Caco-2 (cell line): ENCODE data around the gene SCN1B. TPM values are rescaled to one million over a fixed set of nuclear protein-coding genes. Genes with fewer than 3 reads are reported as not detected.
"Not testable (repeated sequence)": the region's sequence is repeated elsewhere in the genome, so short reads cannot be mapped to it uniquely, and the experiment has no call there.

Experiments used
- BruUV-seq: library from RNA; stranded (reverse); fragments of 400-500 nt; replicated peaks from 2 replicates; lab custom pipeline; 2021; lab: Mats Ljungman, UMichigan
- CTCF ChIA-PET: fragments of 300-600 bp; sonication (Branson Sonifier 250); formaldehyde crosslinking; loops from one replicate; lab custom pipeline; 2022; ENCODE audit warnings: antibody characterized with exemption; lab: Charles Lee
- POLR2A ChIA-PET: fragments of 300-600 bp; sonication (Branson Sonifier 250); formaldehyde crosslinking; loops from one replicate; lab custom pipeline; 2022; ENCODE audit warnings: antibody characterized with exemption; lab: Charles Lee
- DNase-seq, 2 experiments: peaks; one replicate each; pipeline versions ENCODE4 v3.0.0 to v3.0.0-alpha.2; 2020 to 2022
- H3K27me3 ChIP-seq: replicated peaks from 2 replicates; pipeline ENCODE4 v1.6.0; 2011; ENCODE audit warnings: low read length; ENCODE audit not compliant: control insufficient read depth, insufficient read depth
- H3K36me3 ChIP-seq: 2 replicates; pipeline ENCODE4 v1.5.1; 2011; ENCODE audit warnings: low read length; ENCODE audit not compliant: control insufficient read depth, insufficient read depth
- H3K4me1 ChIP-seq: fragments of 250-450 bp; sonication (Bioruptor Pico); 2 replicates; pipeline ENCODE4 v1.5.1; 2020; ENCODE audit warnings: mild to moderate bottlenecking
- H3K4me3 ChIP-seq: 2 replicates; pipeline ENCODE4 v1.5.1; 2011; ENCODE audit warnings: low read depth, mild to moderate bottlenecking, control low read depth, low read length
- H3K9me3 ChIP-seq: fragments of 250-450 bp; sonication (Bioruptor Pico); 2 replicates; pipeline ENCODE4 v1.5.1; 2020; ENCODE audit warnings: mild to moderate bottlenecking, moderate library complexity
- H3K27ac Mint-ChIP-seq: one replicate; pipeline ENCODE4 v1.8.0; 2022; ENCODE audit warnings: mixed read lengths; ENCODE audit not compliant: unreplicated experiment
- H3K27me3 Mint-ChIP-seq: one replicate; pipeline ENCODE4 v1.8.0; 2022; ENCODE audit warnings: mixed read lengths; ENCODE audit not compliant: insufficient read depth, unreplicated experiment
- H3K36me3 Mint-ChIP-seq: one replicate; pipeline ENCODE4 v1.8.0; 2022; ENCODE audit warnings: mild to moderate bottlenecking, mixed read lengths; ENCODE audit not compliant: insufficient read depth, unreplicated experiment
- H3K4me1 Mint-ChIP-seq: one replicate; pipeline ENCODE4 v1.8.0; 2022; ENCODE audit warnings: low read depth, mixed read lengths; ENCODE audit not compliant: unreplicated experiment
- H3K4me3 Mint-ChIP-seq: one replicate; pipeline ENCODE4 v1.8.0; 2022; ENCODE audit warnings: mild to moderate bottlenecking, moderate library complexity, mixed read lengths; ENCODE audit not compliant: unreplicated experiment
- H3K9me3 Mint-ChIP-seq: one replicate; pipeline ENCODE4 v1.8.0; 2022; ENCODE audit warnings: mixed read lengths; ENCODE audit not compliant: unreplicated experiment
- intact Hi-C: fragments of 100-400 bp; cut with micrococcal nuclease; formaldehyde crosslinking; loops from one replicate; pipeline ENCODE4 v1.10.0; 2022; ENCODE audit not compliant: unreplicated experiment
- total RNA-seq: library from RNA; stranded (reverse); gene quantifications from 2 replicates; pipeline ENCODE4 v1.2.3, GENCODE V29; 2022
- TF ChIP-seq, protein P1 (sequence below), 2 experiments: fragments of 200-600 bp in 1 of 2; IDR thresholded peaks; 1 replicate in 1 of 2; 2 replicates in 1 of 2; pipeline versions ENCODE4 v1.5.1 to v1.8.0; 2011 to 2022; ENCODE audit warnings: antibody characterized with exemption in 1 of 2, control low read depth in 1 of 2, inconsistent platforms in 1 of 2, low read depth in 1 of 2, low read length in 1 of 2, mild to moderate bottlenecking in 1 of 2, moderate library complexity in 1 of 2; ENCODE audit not compliant: insufficient read depth in 1 of 2, severe bottlenecking in 1 of 2, unreplicated experiment in 1 of 2

SCN1B gene
- total RNA-seq, 1 experiment from 2014 or later, result 1.7 TPM

- Histone ChIP-seq H3K9me3 (no peaks in the 10 kb centered on the region), H3K36me3 (peaks cover 9% of the 10 kb centered on the region), H3K4me1 (peaks cover 51% of the 10 kb centered on the region), H3K27me3 (no peaks in the 10 kb centered on the region), H3K4me3 (no peak overlapping the region)
- Mint-ChIP-seq H3K27me3 (no peaks in the 10 kb centered on the region), H3K4me3 (peak overlapping the region; percentile 70), H3K9me3 (no peaks in the 10 kb centered on the region), H3K4me1 (peaks cover 51% of the 10 kb centered on the region), H3K27ac (peak overlapping the region; percentile 98), H3K36me3 (peaks cover 79% of the 10 kb centered on the region)
- intact Hi-C loops, result loop anchor here (1.0 to 2.0 kb wide), 4 partner anchors 22 to 168 kb away; partner anchors contain the start of gene HPN
- no peak for DNase-seq
- CTCF ChIA-PET, result interaction anchor here (0.9 to 1.4 kb wide), 3 partner anchors 7 to 80 kb away, joined by 3 to 6 read pairs (median 5); partner anchors contain the start of gene ZNF30
- POLR2A ChIA-PET, result interaction anchor here (0.7 to 1.4 kb wide), 5 partner anchors 12 to 80 kb away, joined by 4 to 14 read pairs (median 7); partner anchors contain the start of genes HPN and ZNF30
- TF ChIP-seq, protein P1, sequence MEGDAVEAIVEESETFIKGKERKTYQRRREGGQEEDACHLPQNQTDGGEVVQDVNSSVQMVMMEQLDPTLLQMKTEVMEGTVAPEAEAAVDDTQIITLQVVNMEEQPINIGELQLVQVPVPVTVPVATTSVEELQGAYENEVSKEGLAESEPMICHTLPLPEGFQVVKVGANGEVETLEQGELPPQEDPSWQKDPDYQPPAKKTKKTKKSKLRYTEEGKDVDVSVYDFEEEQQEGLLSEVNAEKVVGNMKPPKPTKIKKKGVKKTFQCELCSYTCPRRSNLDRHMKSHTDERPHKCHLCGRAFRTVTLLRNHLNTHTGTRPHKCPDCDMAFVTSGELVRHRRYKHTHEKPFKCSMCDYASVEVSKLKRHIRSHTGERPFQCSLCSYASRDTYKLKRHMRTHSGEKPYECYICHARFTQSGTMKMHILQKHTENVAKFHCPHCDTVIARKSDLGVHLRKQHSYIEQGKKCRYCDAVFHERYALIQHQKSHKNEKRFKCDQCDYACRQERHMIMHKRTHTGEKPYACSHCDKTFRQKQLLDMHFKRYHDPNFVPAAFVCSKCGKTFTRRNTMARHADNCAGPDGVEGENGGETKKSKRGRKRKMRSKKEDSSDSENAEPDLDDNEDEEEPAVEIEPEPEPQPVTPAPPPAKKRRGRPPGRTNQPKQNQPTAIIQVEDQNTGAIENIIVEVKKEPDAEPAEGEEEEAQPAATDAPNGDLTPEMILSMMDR (IDR thresholded peaks at IDR 0.05; ENCODE audit: insufficient read depth in 1 of 2, low read depth in 1 of 2, low read length in 1 of 2, severe bottlenecking in 1 of 2, unreplicated experiment in 1 of 2), result no peak
- BruUV-seq, result no TSS peak
These were observed 23.3 kb upstream of the SCN1B start for GRCh38 chr19:35006999-35007365.

DNA sequence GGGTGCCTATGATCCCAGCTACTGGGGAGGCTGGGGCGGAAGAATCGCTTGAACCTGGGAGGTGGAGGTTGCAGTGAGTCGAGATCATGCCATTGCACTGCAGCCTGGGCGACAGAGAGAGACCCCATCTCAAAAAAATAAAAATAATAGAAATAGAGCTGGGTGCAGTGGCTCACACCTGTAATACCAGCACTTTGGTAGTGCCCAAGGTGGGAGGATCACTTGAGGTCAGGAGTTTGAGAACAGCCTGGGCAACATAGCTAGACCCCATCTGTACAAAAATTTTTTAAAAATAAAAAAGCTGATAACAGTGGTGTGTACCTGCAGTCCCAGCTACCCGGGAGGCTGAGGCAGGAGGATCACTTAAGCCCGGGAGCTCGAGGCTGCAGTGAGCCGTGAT, 22.8 kb upstream of the SCN1B start:
- H3K36me3 ChIP-seq, H3K4me3 ChIP-seq, H3K27me3 ChIP-seq, H3K9me3 ChIP-seq, BruUV-seq, DNase-seq, H3K4me3 Mint-ChIP-seq, H3K27me3 Mint-ChIP-seq, H3K9me3 Mint-ChIP-seq, CTCF ChIA-PET: not testable (repeated sequence)
- intact Hi-C loops, result loop anchor here (2.0 kb wide), 2 partner anchors 21 to 169 kb away; no protein-coding TSS in a partner anchor
- H3K4me1 ChIP-seq, result peaks cover 47% of the 10 kb centered on the region
- peak overlapping the region; percentile 98 for H3K27ac Mint-ChIP-seq
- peaks cover 47% of the 10 kb centered on the region for H3K4me1 Mint-ChIP-seq
- peaks cover 84% of the 10 kb centered on the region for H3K36me3 Mint-ChIP-seq
- POLR2A ChIA-PET, result interaction anchor here (0.6 to 1.3 kb wide), 2 partner anchors 8 to 12 kb away, joined by 3 to 14 read pairs; no protein-coding TSS in a partner anchor

DNA sequence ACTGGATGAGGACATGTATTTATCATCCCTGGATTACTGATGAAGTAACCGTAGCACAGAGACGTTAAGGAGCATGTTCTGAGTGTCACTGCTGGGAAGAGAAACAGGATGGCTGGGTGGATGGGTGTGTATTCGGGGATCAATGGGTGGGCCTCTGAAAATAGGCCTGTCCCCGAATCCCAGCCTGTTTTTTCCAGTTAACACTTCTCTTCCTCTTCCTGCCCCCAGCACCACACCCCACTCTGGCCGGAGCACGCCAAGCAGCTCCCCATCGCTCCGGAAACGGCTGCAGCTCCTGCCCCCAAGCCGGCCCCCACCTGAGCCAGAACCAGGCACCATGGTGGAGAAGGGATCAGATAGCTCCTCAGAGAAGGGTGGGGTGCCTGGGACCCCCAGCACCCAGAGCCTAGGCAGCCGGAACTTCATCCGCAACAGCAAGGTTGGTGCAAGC, 21.4 kb upstream of the SCN1B start:
- peaks cover 39% of the 10 kb centered on the region for H3K4me1 Mint-ChIP-seq
- H3K9me3 ChIP-seq, result no peaks in the 10 kb centered on the region
- intact Hi-C loops, result no loop called here
- POLR2A ChIA-PET, result no interaction called here
- H3K4me3 ChIP-seq, result no peak overlapping the region
- TF ChIP-seq, protein P1 (IDR thresholded peaks at IDR 0.05; ENCODE audit: insufficient read depth in 1 of 2, low read depth in 1 of 2, low read length in 1 of 2, severe bottlenecking in 1 of 2, unreplicated experiment in 1 of 2), result no peak
- BruUV-seq, result no TSS peak
- H3K9me3 Mint-ChIP-seq, result no peaks in the 10 kb centered on the region
- no peak overlapping the region for H3K4me3 Mint-ChIP-seq
- CTCF ChIA-PET, result interaction anchor here (0.6 kb wide), 1 partner anchor 971 kb away, joined by 3 read pairs; no protein-coding TSS in a partner anchor
- no peaks in the 10 kb centered on the region for H3K27me3 Mint-ChIP-seq
- H3K27me3 ChIP-seq, result no peaks in the 10 kb centered on the region
- H3K36me3 Mint-ChIP-seq, result peaks cover 87% of the 10 kb centered on the region
- H3K36me3 ChIP-seq, result peaks cover 10% of the 10 kb centered on the region
- DNase-seq, result peak in 1 of 2 experiments; percentile 26
- H3K4me1 ChIP-seq, result peaks cover 33% of the 10 kb centered on the region
- H3K27ac Mint-ChIP-seq, result peak overlapping the region; percentile 23
